Left lung (tissue), 10 donors: ENCODE data around the gene KRTAP4-7. TPM values are rescaled to one million over a fixed set of nuclear protein-coding genes. Genes with fewer than 3 reads are reported as not detected.
A peak's percentile ranks its signal among the peaks of the same experiment; 100 is the strongest.
"Not testable (repeated sequence)": the region's sequence is repeated elsewhere in the genome, so short reads cannot be mapped to it uniquely, and the experiment has no call there.

ENCODE experiments used
- ATAC-seq: fragments of 200-7000 bp; cut with Tn5 transposase; one replicate; pipeline ENCODE4 v1.9.1; 2020; ENCODE audit warnings: moderate library complexity
- DNase-seq, 4 donors: peaks; one replicate each; pipeline ENCODE4 v3.0.0-alpha.2; 2013 to 2020
- H3K27ac ChIP-seq, 2 donors: fragments of 200-600 bp; sonication (generic) in 1 of 2; one replicate each; pipeline versions ENCODE4 v1.5.0 to v1.8.0; 2020 to 2021
- H3K27me3 ChIP-seq, 2 donors: fragments of 200-600 bp; sonication (generic) in 1 of 2; one replicate each; pipeline versions ENCODE4 v1.5.0 to v1.8.0; 2020 to 2021
- H3K36me3 ChIP-seq, 2 donors: fragments of 200-600 bp; sonication (generic) in 1 of 2; one replicate each; pipeline versions ENCODE4 v1.5.0 to v1.8.0; 2020 to 2021
- H3K4me1 ChIP-seq, 2 donors: fragments of 200-600 bp; one replicate each; pipeline ENCODE4 v1.8.0; 2021
- H3K4me3 ChIP-seq, 2 donors: fragments of 200-600 bp; sonication (generic) in 1 of 2; one replicate each; pipeline versions ENCODE4 v1.5.0 to v1.8.0; 2020 to 2021; ENCODE audit warnings: mild to moderate bottlenecking in 1 of 2
- H3K9me3 ChIP-seq, 2 donors: fragments of 200-600 bp; sonication (generic) in 1 of 2; one replicate each; pipeline versions ENCODE4 v1.5.0 to v1.8.0; 2020 to 2021
- intact Hi-C, 2 donors: fragments of 100-400 bp; cut with DNase I; formaldehyde crosslinking; loops; one replicate each; pipeline versions ENCODE4 v1.11.2 to v1.14.2; 2022
- polyA plus RNA-seq, 6 donors: library from polyadenylated mRNA; unstranded; fragments of 120-200 nt; gene quantifications; one replicate each; pipeline ENCODE4 v1.2.1, GENCODE V29; 2013; ENCODE audit not compliant: insufficient read length in 6 of 6
- total RNA-seq, 2 donors: library from RNA; stranded (reverse); fragmentation: NEBNext Ultra II Directional; extraction: Animal tissue kit (Norgen Biotek cat#: 25700); gene quantifications; one replicate each; pipeline ENCODE4 v1.2.1, GENCODE V29; 2021
- TF ChIP-seq, protein P1 (sequence below), 2 donors: fragments of 200-600 bp; sonication (generic) in 1 of 2; IDR thresholded peaks; one replicate each; pipeline versions ENCODE4 v1.5.0 to v1.8.0; 2021; ENCODE audit warnings: antibody characterized with exemption in 2 of 2
- donor health status: DM: no; HTN: yes; CAD: no.
- donor health status: DM: no; HTN: no; CAD: no.

The KRTAP4-7 gene
- total and polyA plus RNA-seq, 8 donors: not detected

DNA sequence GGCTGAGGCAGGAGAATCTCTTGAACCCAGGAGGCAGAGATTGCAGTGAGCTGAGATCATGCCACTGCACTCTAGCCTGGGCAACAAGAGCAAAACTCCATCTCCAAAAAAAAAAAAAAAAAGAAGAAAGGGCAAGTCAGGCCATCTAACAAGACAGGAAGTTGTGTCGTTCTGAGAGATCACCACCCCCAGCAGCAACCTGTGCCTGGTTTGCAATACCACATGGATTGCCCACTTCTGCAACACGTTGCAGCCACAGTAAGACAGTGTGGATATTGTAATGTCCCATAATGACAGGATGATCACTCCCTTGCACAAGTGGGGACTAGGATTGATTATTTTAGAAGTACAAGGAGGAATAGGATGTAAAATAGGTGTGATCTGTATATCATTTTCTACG lies 14.9 kb upstream of the KRTAP4-7 start:
- no peak for ATAC-seq
- Histone ChIP-seq H3K36me3 (no peaks in the 10 kb centered on the region), H3K4me3 (no peak overlapping the region), H3K27ac (no peak overlapping the region), H3K9me3 (no peaks in the 10 kb centered on the region), H3K27me3 (no peaks in the 10 kb centered on the region), H3K4me1 (no peaks in the 10 kb centered on the region)
- intact Hi-C loops: no loop called here
- TF ChIP-seq, protein P1, sequence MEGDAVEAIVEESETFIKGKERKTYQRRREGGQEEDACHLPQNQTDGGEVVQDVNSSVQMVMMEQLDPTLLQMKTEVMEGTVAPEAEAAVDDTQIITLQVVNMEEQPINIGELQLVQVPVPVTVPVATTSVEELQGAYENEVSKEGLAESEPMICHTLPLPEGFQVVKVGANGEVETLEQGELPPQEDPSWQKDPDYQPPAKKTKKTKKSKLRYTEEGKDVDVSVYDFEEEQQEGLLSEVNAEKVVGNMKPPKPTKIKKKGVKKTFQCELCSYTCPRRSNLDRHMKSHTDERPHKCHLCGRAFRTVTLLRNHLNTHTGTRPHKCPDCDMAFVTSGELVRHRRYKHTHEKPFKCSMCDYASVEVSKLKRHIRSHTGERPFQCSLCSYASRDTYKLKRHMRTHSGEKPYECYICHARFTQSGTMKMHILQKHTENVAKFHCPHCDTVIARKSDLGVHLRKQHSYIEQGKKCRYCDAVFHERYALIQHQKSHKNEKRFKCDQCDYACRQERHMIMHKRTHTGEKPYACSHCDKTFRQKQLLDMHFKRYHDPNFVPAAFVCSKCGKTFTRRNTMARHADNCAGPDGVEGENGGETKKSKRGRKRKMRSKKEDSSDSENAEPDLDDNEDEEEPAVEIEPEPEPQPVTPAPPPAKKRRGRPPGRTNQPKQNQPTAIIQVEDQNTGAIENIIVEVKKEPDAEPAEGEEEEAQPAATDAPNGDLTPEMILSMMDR (IDR thresholded peaks at IDR 0.05): no peak
- DNase-seq: no peak

DNA sequence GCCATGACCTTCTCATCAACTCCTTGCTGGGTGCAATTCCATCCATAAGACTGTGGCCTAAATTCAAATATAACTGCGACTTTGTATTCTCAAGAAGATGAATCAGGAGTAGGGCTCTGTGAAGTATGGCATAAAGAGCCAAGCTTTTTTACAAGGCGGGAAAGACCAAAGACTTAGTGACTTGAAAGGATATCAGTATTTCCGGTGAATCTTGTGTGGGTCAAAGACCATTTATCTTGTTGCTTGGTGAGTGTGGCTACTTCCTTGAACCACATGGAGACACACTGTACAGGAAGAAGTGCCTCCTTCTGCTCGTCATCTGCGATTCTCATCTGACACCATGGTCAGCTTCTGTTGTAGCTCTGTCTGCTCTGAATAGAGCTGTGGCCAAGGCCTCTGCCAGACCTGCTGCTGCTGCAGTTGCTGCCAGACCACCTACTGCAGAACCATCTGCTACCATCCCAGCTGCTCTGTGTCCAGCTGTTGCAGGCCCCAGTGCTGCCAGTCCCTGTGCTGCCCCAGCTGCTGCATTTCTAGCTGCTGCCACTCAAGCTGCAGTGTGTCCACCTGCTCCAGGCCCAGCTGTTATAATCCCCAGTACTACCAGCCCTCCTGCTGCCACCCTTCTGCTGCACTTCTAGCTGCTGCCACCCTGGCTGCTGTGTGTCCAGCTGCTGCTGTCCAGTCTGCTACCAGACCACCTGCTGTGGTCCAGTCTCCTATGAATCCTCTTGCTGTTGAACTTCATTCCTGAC lies 12.2 kb upstream of the KRTAP4-7 start:
- Histone ChIP-seq H3K27ac (no peak overlapping the region), H3K36me3 (no peaks in the 10 kb centered on the region), H3K9me3 (no peaks in the 10 kb centered on the region), H3K4me1 (no peaks in the 10 kb centered on the region), H3K27me3 (peaks cover 0 to 5% of the 10 kb centered on the region in 2 donors), H3K4me3 (no peak overlapping the region)
- intact Hi-C loops: no loop called here
- TF ChIP-seq, protein P1 (IDR thresholded peaks at IDR 0.05): no peak
- ATAC-seq: no peak
- no peak for DNase-seq

DNA sequence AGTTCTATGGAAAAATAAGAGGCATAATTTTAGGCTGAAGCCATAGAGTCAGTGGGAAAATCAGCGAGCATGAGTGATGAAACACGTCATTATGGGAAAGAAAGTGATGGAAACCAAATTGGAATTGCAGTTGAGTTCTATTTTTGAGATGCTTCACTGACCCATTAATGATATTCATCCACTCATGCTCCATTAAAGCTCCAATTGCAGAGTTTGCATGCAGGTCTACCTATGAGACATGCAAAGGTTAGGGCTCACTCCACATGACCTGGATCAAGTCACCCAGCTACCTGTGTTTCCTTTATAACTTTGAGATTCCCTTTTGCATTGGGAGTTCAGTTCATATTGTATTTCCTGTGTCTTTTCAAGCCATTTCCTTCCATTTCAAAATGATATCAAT lies 10.3 kb upstream of the KRTAP4-7 start:
- H3K9me3 ChIP-seq: no peaks in the 10 kb centered on the region
- no peaks in the 10 kb centered on the region for H3K4me1 ChIP-seq
- peaks cover 0 to 5% of the 10 kb centered on the region in 2 donors for H3K27me3 ChIP-seq
- intact Hi-C loops: no loop called here
- H3K36me3 ChIP-seq: no peaks in the 10 kb centered on the region
- TF ChIP-seq, protein P1 (IDR thresholded peaks at IDR 0.05): no peak
- H3K4me3 ChIP-seq: no peak overlapping the region
- ATAC-seq (no peak), DNase-seq (no peak)
- no peak overlapping the region for H3K27ac ChIP-seq

DNA sequence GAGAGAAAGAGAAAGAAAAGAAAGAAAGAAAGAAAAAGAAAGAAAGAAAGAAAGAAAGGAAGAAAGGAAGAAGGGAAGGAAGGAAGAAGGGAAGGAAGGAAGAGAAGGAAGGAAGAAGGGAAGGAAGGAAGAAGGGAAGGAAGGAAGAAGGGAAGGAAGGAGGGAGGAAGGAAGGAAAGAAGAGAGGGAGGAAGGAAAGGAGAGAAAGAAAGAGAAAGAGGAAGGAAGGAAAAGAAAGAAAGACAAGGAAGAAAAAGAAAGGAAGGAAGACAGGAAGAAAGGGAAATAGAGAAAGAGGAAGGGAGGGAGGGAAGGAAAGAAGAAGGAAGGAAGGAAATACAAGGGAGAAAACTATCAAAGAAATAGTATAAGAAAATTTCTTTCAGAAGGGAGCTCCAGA lies 7.2 kb upstream of the KRTAP4-7 start:
- H3K4me3 ChIP-seq: no peak overlapping the region
- H3K27me3 ChIP-seq: peaks cover 0 to 5% of the 10 kb centered on the region in 2 donors
- H3K4me1 ChIP-seq: no peaks in the 10 kb centered on the region
- DNase-seq: no peak
- no peaks in the 10 kb centered on the region for H3K36me3 ChIP-seq
- no peak overlapping the region for H3K27ac ChIP-seq
- no peaks in the 10 kb centered on the region for H3K9me3 ChIP-seq
- ATAC-seq: no peak
- intact Hi-C loops: no loop called here
- TF ChIP-seq, protein P1 (IDR thresholded peaks at IDR 0.05): no peak

DNA sequence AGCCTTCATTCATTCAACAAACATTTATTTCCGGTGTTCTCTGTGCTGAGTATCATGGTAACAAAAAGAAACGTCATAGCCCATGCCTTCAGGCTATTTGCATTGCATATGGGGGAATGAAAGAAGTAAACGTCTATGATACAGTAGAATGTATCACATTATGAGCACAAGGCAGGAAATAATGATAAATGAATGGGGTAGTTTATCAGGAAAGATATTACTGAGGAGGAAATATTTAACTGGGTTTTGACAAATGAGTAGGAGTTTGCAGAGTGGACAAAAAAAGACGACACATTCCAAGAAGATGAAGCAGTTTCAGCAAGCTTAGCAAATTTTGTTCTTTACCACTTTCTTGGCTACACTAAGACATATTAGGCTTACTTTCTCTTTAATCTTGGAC lies 1.3 kb upstream of the KRTAP4-7 start:
- Histone ChIP-seq H3K36me3 (no peaks in the 10 kb centered on the region), H3K4me3 (no peak overlapping the region), H3K9me3 (no peaks in the 10 kb centered on the region), H3K27ac (no peak overlapping the region), H3K27me3 (no peaks in the 10 kb centered on the region), H3K4me1 (no peaks in the 10 kb centered on the region)
- intact Hi-C loops: no loop called here
- TF ChIP-seq, protein P1 (IDR thresholded peaks at IDR 0.05): no peak
- no peak for ATAC-seq
- DNase-seq: no peak

DNA sequence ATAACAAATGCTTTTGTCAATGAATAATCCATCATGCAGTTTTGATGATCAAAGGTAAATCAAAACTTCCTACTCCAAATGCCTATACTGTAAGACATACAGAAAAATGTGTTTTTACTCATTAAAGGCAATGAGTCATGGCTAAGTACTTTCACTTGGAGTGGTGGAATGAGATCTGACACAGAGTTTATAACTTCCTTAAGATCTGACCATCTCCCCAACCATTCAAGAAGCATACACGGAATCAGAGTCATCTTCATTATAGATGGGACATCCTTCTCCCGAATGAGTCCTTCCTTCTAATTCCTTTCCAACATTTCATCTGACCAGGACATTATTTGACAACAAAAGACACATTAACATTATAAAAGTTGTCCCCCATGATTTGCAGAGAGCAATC lies 523 bp upstream of the KRTAP4-7 start:
- H3K27me3 ChIP-seq, DNase-seq, intact Hi-C loops, H3K4me3 ChIP-seq, H3K9me3 ChIP-seq, H3K27ac ChIP-seq, H3K4me1 ChIP-seq, H3K36me3 ChIP-seq: not testable (repeated sequence)
- peak; percentile 64 for ATAC-seq

DNA sequence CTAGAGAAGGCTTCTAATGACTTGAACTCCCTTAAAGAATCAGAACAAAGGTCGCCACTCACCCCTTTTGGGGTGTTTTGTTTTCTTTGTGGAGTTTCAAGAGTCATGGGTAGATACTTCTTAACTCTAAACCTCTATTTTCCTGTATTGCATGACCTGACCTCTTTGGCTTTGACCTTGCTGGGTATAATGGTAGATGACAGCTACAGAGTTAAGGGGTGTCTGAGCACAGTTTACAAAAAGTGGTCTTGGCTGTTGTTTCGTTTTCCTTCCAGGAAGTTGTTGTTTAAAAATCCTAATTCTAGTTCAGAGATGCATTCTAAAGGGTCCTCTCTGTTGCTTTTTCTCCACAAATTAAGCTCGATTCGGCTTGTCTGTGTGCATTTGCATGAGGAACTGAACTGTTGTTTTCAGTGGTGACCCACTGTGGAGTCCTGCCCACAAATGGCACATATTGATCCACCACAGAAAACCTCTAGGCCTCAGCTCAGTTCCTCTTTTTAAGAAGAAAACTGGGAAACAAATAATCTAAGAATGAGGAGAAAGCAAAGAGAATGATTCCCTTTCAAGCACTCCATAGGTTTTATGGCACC lies 4.9 kb downstream of the KRTAP4-7 start:
- intact Hi-C loops, H3K9me3 ChIP-seq, DNase-seq, ATAC-seq, H3K27me3 ChIP-seq, H3K4me3 ChIP-seq, H3K27ac ChIP-seq, H3K4me1 ChIP-seq, H3K36me3 ChIP-seq: not testable (repeated sequence)
